Limb (tissue), 2 donors: Measurements from ENCODE around the gene MED19.
"Not testable (repeated sequence)": the region's sequence is repeated elsewhere in the genome, so short reads cannot be mapped to it uniquely, and the experiment has no call there.

Source experiments
- DNase-seq, 2 donors: peaks; one replicate each; pipeline ENCODE4 v3.0.0-alpha.2; 2016; ENCODE audit errors: extremely low spot score in 2 of 2

MED19 gene, protein sequence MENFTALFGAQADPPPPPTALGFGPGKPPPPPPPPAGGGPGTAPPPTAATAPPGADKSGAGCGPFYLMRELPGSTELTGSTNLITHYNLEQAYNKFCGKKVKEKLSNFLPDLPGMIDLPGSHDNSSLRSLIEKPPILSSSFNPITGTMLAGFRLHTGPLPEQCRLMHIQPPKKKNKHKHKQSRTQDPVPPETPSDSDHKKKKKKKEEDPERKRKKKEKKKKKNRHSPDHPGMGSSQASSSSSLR

DNA sequence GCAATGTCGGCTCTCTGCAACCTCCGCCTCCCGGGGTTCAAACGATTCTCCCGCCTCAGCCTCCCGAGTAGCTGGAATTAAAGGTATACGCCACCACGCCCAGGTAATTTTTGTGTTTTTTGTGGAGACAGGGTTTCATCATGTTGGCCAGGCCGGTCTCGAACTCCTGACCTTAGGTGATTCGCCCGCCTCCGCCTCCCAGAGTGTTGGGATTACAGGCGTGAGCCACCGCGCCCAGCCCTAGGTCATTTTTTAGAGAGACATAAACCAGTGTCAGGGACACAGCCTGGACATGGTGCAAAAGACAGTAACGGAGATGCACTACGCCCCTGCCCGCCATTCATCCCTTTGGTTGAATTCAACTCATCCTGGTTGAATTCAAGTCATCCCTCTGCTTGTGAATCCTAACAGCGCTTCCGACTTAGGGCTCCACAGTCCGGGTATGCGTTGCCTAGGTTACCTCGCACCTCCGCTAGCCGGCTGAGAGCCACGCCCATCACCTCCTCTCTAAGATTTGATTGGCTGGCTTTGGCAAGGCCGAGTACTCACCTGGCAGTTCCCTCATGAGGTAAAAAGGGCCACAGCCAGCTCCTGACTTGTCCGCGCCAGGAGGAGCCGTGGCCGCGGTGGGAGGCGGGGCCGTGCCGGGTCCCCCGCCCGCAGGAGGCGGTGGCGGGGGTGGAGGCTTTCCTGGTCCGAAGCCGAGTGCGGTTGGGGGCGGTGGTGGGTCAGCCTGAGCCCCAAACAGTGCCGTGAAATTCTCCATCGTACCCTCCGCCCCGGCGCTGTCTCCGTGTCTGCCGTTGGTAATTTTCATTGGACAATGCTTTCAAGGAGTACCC, at the start of gene MED19:
Gene MED19, minus strand, starts transcription at position 802 of the 842 bp plus-strand sequence. Its CDS starts 36 bp downstream, at position 766.
- peak; percentile 45 to 88 for DNase-seq

DNA sequence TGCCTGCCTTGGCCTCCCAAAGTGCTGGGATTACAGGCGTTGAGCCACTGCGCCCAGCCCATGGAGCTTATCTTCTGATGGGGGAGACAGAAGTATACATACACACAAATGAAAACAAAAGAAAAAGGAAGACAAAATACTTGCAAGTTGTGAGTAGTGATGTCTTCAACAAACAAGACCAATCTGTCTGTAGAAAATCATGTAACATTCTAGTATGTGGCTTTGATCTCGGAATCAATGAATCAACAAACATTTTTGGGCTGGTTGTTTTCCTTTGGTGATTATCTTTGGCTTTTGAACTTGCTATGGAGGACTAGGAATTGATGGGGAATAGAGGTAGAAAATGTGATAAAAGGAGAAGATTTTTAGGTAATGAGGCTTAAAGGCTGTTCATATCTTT, 46.2 kb upstream of the MED19 start:
- DNase-seq: no peak

DNA sequence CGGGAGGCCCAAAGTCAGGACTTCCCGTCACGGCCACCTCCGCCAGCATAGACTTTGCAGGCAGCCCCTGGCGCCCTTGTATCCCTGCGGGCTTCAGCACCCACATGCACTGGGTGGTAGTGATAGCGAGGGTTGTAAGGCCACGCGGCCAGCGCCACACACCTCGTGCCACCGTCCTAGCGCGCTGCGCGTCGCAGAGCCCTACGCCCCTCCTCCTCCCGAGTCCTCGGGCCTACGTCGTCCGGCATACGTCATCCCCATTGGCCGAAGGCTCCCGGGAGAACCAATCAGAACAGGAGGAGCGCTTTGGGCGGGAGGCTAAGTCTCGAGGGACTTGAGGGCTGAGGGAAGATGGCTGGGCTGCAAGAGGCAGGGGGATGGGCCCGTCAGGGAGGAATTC, 40.9 kb upstream of the MED19 start:
- no peak for DNase-seq

DNA sequence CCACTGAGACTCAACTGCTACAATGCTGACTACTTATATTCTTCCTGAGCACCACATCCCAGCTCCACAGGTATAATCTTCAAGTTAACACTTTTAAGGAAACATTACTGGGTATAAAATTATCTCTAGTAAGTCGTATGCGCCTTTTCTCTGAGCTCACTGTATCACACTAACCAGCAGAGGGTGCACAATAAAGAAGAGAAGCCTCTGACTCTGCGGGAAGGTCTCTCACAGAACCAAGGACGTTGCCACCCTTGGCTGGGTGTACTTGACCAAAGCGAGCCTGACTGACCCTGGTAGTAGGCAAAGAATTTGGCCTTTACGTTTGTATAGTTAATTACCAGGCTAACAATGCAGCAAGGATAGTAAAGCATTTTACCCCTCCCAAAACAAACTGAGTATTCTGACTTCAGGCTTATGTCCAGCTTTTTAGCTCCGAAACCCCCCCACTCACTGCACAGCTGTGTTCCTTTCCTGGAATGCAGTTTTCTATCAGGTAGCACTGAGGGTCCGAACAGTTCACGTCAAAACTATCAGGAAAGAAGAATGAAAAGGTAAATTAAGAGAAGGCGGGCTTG, 39.8 kb upstream of the MED19 start, which contains the start of gene BTBD18:
Gene BTBD18, minus strand, starts transcription at position 144 of the 578 bp plus-strand sequence. CDS start 631 bp downstream, outside the sequence.
- no peak for DNase-seq

DNA sequence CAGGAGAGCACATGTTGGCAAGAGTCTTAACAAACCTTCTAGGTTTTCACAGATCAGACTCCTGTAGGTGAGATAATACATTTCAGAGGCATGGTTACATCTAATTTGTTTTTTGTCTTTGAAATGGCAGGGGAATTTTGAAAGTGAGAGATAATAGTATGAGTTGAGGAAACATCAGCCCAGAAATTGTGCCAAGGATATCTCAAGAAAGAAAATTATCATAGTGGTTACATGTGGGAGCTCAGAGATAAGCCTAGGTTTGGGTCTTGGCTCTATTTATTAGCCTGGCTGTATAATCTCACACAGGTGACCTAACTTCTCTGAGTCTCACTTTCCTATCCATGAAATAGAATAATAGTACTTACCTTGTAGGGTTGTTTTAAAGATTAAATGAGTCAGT, 39.2 kb upstream of the MED19 start:
- DNase-seq: no peak

DNA sequence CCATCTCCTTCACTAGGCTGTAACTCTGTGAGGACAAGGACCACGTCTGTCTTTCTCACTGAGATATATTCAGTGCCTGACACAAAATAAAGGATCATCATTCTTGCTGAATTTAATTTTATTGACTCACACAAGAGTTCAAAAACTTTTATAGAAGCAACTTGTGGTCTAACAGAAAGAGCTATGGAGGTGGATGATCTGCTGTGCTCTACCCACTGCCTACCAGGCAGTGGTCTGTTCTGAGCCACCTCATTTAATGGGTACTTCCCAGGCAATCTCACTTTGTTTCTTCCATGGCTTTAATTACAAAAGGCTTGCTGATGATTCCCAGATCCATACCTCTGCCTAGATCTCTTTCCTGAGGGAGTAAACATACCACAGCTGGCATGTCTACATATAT, 34.9 kb upstream of the MED19 start:
- no peak for DNase-seq

DNA sequence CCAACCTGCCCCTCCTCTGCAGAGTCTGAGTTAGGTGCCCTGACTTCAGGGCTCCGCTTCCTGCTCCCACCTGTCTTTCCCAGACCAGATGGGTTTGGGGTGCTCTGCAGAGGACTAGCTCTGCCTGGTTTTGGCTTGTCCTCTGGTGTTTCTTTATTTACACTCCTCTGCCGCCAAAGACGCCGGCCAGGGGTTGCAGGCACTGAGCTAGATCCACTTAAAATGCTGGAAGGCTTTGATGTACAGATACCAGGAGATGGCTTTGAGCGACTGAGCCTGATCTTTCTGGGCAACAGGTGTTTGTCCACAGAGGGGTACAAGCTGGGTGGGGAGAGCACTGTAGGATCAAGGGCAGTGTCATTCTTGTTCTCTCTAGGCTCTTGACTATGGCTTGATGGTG, 33.2 kb upstream of the MED19 start:
- no peak for DNase-seq

DNA sequence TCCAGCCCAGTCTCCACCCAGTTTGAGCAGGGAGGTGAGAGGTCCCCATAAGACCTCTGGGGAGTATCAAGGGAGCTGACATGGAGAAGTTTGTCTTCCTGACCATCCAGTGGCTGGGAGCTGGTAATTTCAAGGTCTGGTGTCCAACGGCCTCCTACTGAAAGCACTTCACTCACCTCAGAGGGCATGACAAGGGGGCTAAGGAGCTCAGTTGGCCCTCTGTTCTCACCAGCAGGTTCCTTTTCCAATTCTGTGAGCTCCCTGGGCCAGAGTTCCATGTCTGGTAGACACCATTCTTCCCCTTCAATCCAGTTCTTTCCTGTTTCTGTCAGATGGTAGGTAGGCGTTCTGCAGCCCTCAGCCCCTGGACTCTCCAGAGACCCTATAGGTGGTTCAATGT, 32.3 kb upstream of the MED19 start:
- DNase-seq: no peak

DNA sequence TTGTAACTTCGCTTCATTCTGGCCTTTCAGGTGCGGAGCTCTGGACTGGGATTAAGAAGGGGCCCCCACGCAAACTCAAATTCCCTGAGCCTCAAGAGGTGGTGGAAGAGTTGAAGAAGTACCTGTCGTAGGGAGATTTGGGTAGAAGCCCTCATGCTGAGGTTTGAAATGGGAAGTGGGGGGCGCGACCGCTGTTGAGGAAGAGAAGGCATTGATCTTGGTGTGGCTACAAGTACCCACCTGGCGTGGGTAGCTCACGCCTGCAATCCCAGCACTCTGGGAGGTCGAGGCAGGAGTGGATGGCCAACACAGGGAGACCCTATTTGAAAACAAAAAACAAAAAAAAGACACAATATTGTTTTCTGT, 30.1 kb upstream of the MED19 start:
- DNase-seq: no peak

DNA sequence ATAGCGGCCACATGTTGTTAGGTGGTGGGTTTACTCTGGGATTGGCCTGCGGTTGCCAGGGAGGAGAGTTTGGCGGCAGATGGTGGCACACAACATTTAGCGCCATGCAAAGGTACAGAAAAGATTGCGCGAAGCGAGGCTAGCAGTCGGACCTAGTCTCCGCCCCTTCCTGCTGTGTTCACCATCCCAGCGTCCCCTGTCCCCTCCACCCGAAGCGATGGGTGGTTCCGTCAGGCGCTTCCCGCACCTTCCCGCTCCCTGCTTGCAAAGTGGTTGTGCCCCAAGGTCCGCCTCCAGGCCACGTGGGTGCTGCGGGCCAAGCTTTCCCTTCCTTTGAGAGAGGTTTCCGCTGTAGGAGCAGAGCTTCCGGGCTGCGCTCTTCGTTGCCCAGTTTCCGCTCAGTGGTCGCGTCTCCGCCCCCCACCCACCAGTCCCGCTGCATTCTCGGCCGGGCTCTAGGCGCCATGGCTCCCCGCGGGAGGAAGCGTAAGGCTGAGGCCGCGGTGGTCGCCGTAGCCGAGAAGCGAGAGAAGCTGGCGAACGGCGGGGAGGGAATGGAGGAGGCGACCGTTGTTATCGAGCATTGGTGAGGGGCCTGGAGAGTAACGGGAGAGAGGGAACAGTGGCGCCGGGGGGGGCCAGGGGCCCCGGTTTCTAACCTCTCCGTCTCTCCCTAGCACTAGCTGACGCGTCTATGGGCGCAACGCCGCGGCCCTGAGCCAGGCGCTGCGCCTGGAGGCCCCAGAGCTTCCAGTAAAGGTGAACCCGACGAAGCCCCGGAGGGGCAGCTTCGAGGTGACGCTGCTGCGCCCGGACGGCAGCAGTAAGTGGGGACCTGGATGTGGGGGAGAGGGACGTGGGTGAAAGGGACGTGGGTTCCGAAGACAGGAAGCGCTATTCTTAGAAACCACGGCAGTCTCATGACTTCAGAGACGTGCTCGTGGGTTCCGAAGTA, 29.4 kb upstream of the MED19 start, which contains the start of gene SELENOH:
Gene SELENOH, plus strand, starts transcription at position 360 of the 955 bp plus-strand sequence. Its CDS starts 105 bp downstream, at position 465.
- peak; percentile 97 for DNase-seq

DNA sequence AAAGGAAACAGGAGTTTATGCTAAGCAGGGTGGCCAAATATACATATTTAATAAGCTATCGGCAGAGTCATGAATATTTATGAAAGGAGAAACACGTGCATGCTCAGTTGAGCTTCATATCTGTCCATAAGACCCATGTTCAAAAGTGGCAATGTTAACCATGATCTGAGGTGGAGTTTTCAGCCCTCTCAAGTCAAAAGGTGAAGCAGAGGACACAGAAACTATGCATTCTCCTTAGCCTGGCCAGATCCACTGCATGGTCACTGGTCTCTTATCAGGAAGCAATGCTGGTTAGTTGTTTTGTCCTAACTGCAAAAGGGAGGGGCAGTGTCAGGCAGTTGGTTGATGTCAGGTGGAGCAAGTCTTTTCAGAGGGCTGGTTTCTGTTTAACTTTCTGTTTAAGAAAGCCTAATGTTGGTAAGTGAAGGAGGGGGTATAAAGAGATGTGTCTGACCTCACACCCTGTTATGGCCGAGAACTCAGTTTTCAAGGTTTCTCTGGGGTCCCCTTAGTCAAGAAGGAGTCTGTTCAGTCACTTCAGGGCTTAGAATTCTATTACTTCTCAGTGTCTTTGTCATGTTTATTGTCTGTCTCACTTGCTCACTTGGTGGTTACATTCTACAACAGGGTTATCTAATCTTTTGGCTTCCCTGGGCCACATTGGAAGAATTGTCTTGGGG, 23.7 kb upstream of the MED19 start:
- no peak for DNase-seq

DNA sequence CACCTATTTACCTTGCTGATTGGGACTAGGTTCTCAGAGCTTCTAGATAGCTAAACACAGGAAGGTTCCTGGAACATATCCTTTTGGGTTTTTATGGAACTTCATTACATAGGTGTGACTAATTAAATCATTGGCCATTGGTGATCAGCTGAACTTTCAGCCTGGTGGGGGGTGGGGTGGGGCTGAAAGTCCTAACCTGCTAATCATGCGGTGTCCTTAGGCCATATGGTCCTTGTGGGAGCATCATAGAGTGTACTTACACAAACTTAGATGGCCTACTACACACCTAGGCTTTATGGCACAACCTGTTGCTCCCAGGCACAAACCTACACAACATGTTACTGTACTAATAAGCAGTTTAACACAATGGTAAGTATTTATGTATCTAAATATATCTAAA, 20.6 kb upstream of the MED19 start:
- DNase-seq: no peak

DNA sequence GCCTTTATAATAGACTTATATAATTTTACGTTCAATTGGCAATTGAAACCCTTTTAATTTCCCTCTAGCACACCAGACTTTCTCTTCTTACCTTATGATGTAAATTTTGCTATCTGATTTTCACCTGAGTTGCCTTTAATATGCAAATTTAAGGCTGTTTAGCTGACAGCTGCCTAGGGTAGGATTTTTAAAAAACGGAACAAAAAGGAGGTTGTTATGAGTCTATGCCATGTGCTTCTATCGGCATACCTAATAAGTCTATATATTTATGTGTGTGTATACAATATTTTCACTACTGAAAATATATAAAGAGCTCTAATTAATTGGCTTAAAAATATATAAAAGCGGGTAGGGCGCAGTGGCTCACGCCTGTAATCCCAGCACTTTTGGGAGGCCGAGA, 17.5 kb upstream of the MED19 start:
- no peak for DNase-seq

DNA sequence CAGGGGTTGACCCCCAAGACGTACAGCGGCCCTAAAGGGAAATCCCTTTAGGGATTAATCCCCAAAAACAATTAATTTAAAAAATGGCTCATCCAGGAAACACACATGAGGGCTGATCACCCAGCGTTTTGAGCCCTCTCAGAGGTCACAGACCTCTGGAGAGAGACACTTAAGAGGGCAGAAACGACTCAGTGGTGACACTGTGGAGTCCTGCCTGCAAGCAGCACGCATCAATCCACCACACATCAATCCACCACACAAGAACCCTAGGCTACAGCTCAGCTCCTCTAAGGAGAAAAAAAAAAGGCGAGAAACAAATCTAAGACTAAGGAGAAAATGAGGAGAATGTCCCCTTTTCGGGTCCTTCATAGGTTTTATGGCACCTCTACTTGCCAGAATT, 16.8 kb upstream of the MED19 start:
- DNase-seq: no peak

DNA sequence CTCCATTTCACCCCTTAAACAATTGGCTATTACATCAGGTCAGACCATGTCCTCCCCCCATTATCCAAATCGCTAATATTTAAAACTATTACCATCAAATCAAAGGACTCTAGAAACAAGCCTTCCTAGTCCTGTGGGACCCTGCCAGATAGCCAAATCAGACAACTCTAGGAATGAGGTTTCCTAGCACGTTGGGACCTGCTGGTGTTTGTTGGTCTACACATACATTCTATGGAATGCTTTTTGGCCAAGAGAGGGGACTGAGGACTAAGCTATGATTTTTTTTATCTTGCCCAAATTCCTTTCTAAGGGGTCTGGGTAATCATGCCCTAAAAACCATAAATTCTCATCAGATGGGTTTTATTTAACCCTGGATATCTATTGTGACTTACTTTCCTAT, 15.2 kb upstream of the MED19 start:
- no peak for DNase-seq

DNA sequence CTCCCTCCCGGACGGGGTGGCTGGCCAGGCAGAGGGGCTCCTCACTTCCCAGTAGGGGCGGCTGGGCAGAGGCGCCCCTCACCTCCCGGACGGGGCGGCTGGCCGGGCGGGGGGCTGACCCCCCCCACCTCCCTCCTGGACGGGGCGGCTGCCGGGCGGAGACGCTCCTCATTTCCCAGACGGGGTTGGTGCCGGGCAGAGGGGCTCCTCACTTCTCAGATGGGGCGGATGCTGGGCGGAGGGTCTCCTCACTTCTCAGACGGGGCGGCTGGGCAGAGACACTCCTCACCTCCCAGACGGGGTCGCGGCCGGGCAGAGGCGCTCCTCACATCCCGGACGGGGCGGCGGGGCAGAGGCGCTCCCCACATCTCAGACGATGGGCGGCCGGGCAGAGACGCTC, 4.7 kb upstream of the MED19 start:
- not testable (repeated sequence) for DNase-seq

DNA sequence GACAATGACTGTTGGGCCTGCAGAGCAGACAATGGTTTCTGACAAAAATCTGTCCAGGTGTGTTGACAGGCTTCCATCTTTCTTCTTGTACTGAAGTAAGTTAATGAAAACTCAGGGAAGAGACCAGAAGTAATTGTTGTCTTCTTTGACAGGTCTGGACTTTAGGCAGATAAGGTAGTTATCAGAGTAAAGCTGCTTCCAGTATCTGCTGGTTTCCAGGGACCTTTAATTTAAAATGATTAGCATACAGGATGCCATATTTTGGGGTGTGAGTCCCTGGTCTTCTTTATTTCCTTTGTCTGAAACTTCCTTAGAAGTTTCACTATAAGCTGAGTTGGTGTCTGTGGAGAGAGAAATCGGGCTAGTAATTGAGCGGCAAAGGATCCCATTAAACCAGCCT, 1.8 kb upstream of the MED19 start:
- DNase-seq: no peak

DNA sequence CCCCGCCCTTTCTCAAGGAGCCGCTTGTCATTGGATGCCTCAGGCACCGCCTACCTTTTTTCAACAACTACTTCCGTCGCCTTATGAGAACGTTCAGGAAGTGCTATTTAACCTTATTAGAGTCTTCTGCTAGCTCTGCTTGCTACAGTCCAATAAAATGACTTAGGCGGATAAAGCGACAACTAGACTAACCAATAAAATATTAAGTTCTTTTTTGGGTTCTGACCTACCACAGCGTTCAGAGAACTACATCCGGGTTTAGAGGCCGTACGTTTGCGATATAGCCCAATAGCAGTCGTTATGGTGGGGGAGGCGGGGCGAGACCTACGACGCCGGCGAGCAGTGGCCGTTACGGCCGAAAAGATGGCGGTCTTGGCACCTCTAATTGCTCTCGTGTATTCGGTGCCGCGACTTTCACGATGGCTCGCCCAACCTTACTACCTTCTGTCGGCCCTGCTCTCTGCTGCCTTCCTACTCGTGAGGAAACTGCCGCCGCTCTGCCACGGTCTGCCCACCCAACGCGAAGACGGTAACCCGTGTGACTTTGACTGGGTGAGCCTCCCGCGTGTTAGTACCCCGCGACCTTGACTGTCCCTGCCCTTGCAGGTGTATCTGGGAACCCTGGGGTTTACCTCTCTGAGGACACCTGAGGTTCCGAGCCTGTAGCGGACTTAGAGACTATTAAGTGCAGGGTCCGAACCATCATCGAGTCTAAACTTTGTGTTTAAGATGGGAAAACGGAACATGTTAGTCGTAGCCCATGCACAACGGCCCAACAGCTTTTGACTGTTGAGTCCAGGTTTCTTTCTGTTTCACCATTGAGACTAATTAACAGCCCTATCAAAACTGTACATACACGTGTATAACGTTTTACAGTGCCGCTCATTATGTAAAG, 488 bp upstream of the MED19 start, which contains the start of gene TMX2:
Gene TMX2, plus strand, starts transcription at position 338 of the 895 bp plus-strand sequence. Its CDS starts 26 bp downstream, at position 364.
- DNase-seq: peak; percentile 93 to 99

DNA sequence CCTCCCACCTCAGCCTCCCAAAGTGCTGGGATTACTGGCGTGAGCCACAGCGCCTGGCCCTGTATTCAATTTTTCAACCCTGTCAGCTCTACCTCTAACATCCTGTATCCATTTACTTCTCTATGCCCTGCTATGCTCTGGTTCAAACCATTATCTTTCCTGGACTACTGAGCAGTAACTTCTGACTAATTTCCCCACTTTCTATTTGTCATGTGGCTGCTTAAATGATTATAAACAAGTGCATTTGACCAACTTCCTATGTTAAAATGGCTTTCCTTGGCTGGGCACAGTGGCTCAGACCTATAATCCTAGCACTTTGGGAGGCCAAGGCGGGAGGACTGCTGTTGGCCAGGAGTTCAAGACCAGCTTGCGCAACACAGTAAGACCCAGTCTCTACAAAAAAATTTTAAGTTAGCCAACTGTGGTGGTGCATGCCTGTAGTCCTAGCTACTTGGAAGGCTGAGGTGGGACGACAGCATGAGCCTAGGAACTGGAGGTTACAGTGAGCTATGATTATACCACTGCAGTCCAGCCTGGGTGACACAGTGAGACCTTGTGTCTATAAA, 2.1 kb downstream of the MED19 start:
- DNase-seq: no peak
